ENCODE data around the gene HNF1B.

DNA sequence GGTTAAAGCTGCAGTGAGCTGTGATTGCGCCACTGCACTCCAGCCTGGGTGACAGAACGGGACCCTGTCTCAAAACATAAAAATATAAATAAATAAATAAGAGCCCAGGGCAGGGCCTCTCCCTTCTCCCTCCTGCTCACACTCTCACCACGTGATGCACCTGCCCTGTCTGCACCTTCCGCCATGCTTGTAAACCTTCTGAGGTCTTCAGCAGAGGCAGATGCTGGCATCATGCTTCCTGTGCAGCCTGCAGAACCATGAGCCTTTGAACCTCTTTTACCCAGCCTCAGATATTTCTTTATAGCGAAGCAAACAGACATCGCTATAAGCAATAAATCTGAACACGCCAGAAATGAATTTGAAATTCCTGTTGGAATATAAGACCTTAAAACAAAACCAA is 48.5 kb downstream of the HNF1B start:
- TF ChIP-seq POLR2A (IDR thresholded peaks at IDR 0.05): no peak
- TF ChIP-seq, protein P1, sequence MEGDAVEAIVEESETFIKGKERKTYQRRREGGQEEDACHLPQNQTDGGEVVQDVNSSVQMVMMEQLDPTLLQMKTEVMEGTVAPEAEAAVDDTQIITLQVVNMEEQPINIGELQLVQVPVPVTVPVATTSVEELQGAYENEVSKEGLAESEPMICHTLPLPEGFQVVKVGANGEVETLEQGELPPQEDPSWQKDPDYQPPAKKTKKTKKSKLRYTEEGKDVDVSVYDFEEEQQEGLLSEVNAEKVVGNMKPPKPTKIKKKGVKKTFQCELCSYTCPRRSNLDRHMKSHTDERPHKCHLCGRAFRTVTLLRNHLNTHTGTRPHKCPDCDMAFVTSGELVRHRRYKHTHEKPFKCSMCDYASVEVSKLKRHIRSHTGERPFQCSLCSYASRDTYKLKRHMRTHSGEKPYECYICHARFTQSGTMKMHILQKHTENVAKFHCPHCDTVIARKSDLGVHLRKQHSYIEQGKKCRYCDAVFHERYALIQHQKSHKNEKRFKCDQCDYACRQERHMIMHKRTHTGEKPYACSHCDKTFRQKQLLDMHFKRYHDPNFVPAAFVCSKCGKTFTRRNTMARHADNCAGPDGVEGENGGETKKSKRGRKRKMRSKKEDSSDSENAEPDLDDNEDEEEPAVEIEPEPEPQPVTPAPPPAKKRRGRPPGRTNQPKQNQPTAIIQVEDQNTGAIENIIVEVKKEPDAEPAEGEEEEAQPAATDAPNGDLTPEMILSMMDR (IDR thresholded peaks at IDR 0.05): no peak
